SK-N-SH treated with all-trans-retinoic acid at 6 μM for 48 hours (cell line): ENCODE results near the gene RHO.

ENCODE experiments used
- ATAC-seq: fragments of 200-7000 bp; cut with Tn5 transposase; 3 replicates; pipeline ENCODE4 v1.9.1; 2020; ENCODE audit warnings: mild to moderate bottlenecking, moderate library complexity
- ARNTL ChIP-seq: fragments of 450-650 bp; formaldehyde crosslinking; IDR thresholded peaks from 2 replicates; pipeline ENCODE4 v1.5.0; 2020; ENCODE audit warnings: low read depth, mild to moderate bottlenecking, moderate library complexity, borderline replicate concordance
- BACH2 ChIP-seq: fragments of 250-450 bp; sonication (Bioruptor Pico); IDR thresholded peaks from 2 replicates; pipeline ENCODE4 v1.9.0; 2021; ENCODE audit warnings: mild to moderate bottlenecking, borderline replicate concordance
- CSDC2 ChIP-seq: fragments of 250-450 bp; sonication (Bioruptor Pico); IDR thresholded peaks from 2 replicates; pipeline ENCODE4 v1.5.0; 2020; ENCODE audit warnings: mild to moderate bottlenecking, moderate library complexity
- ESRRG ChIP-seq: fragments of 250-450 bp; sonication (Bioruptor Pico); IDR thresholded peaks from 2 replicates; pipeline ENCODE4 v1.6.1; 2021; ENCODE audit warnings: mild to moderate bottlenecking
- GLIS3 ChIP-seq: fragments of 250-450 bp; sonication (Bioruptor Pico); IDR thresholded peaks from 2 replicates; pipeline ENCODE4 v1.5.0; 2020; ENCODE audit warnings: mild to moderate bottlenecking, moderate library complexity
- PPARA ChIP-seq: fragments of 250-450 bp; sonication (Bioruptor Pico); IDR thresholded peaks from 2 replicates; pipeline ENCODE4 v1.5.0; 2020; ENCODE audit warnings: mild to moderate bottlenecking, borderline replicate concordance
- RARB ChIP-seq: fragments of 250-450 bp; sonication (Bioruptor Pico); IDR thresholded peaks from 2 replicates; pipeline ENCODE4 v1.8.0; 2021; ENCODE audit warnings: mild to moderate bottlenecking, moderate library complexity
- SNAI2 ChIP-seq: fragments of 250-450 bp; sonication (Bioruptor Pico); IDR thresholded peaks from 2 replicates; pipeline ENCODE4 v1.5.0; 2020; ENCODE audit warnings: mild to moderate bottlenecking, moderate library complexity
- TCF4 ChIP-seq: fragments of 250-450 bp; sonication (Bioruptor Pico); IDR thresholded peaks from 2 replicates; pipeline ENCODE4 v1.8.0; 2021; ENCODE audit warnings: mild to moderate bottlenecking, moderate library complexity, borderline replicate concordance
- TSHZ2 ChIP-seq: fragments of 250-450 bp; sonication (Bioruptor Pico); IDR thresholded peaks from 2 replicates; pipeline ENCODE4 v1.5.0; 2020; ENCODE audit warnings: mild to moderate bottlenecking, moderate library complexity
- ZC3H10 ChIP-seq: fragments of 250-450 bp; sonication (Bioruptor Pico); IDR thresholded peaks from 2 replicates; pipeline ENCODE4 v1.5.1; 2021; ENCODE audit warnings: mild to moderate bottlenecking, moderate library complexity
- ZFP3 ChIP-seq: fragments of 250-450 bp; sonication (Bioruptor Pico); IDR thresholded peaks from 2 replicates; pipeline ENCODE4 v1.5.0; 2020; ENCODE audit warnings: mild to moderate bottlenecking, moderate library complexity
- ZNF565 ChIP-seq: fragments of 450-650 bp; formaldehyde crosslinking; conservative IDR thresholded peaks from 2 replicates; pipeline ENCODE4 v1.5.0; 2020; ENCODE audit warnings: low read depth, mild to moderate bottlenecking, moderate library complexity
- ZNF70 ChIP-seq: fragments of 450-650 bp; formaldehyde crosslinking; IDR thresholded peaks from 2 replicates; pipeline ENCODE4 v1.5.0; 2020; ENCODE audit warnings: mild to moderate bottlenecking, moderate library complexity
- ZNF8 ChIP-seq: fragments of 450-650 bp; formaldehyde crosslinking; IDR thresholded peaks from 2 replicates; pipeline ENCODE4 v1.5.0; 2020; ENCODE audit warnings: mild to moderate bottlenecking, moderate library complexity
- TF ChIP-seq, protein P1 (sequence below): fragments of 250-450 bp; sonication (Bioruptor Pico); IDR thresholded peaks from 2 replicates; pipeline ENCODE4 v1.5.1; 2021; ENCODE audit warnings: mild to moderate bottlenecking, moderate library complexity
- TF ChIP-seq, protein P2 (sequence below): fragments of 250-450 bp; sonication (Bioruptor Pico); IDR thresholded peaks from 2 replicates; pipeline ENCODE4 v1.5.1; 2020; ENCODE audit warnings: low read depth, mild to moderate bottlenecking, moderate library complexity

Gene RHO

DNA sequence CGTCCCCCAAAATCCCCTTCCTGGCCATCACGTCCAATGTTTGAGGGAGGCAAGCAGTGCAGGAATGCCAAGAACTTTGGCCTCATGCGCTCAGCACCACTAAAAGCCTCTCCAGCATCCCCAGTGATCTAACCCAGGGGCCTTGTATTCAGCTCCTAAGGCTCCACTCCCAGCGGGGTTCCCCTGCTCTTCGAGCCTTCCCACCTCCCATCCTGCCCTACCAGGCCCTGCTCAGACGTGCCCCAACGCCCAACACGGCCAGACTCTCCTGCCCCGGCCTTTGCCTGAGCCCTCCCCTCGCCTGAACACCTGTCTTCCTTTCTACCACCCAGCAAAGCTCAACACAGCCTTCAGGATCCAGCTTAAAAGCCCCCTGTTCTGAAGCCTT, 47.6 kb downstream of the RHO start:
- no peak for ATAC-seq
- TF ChIP-seq ARNTL (no peak), ZNF565 (no peak), TSHZ2 (CRISPR knock-in tag) (no peak), PPARA (CRISPR knock-in tag) (no peak), TCF4 (no peak), BACH2 (CRISPR knock-in tag) (no peak), ZC3H10 (CRISPR knock-in tag) (no peak), ESRRG (CRISPR knock-in tag) (no peak), ZNF8 (CRISPR knock-in tag) (no peak), RARB (CRISPR knock-in tag) (no peak)
- TF ChIP-seq, protein P1, sequence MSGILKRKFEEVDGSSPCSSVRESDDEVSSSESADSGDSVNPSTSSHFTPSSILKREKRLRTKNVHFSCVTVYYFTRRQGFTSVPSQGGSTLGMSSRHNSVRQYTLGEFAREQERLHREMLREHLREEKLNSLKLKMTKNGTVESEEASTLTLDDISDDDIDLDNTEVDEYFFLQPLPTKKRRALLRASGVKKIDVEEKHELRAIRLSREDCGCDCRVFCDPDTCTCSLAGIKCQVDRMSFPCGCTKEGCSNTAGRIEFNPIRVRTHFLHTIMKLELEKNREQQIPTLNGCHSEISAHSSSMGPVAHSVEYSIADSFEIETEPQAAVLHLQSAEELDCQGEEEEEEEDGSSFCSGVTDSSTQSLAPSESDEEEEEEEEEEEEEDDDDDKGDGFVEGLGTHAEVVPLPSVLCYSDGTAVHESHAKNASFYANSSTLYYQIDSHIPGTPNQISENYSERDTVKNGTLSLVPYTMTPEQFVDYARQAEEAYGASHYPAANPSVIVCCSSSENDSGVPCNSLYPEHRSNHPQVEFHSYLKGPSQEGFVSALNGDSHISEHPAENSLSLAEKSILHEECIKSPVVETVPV (CRISPR knock-in tag): no peak

DNA sequence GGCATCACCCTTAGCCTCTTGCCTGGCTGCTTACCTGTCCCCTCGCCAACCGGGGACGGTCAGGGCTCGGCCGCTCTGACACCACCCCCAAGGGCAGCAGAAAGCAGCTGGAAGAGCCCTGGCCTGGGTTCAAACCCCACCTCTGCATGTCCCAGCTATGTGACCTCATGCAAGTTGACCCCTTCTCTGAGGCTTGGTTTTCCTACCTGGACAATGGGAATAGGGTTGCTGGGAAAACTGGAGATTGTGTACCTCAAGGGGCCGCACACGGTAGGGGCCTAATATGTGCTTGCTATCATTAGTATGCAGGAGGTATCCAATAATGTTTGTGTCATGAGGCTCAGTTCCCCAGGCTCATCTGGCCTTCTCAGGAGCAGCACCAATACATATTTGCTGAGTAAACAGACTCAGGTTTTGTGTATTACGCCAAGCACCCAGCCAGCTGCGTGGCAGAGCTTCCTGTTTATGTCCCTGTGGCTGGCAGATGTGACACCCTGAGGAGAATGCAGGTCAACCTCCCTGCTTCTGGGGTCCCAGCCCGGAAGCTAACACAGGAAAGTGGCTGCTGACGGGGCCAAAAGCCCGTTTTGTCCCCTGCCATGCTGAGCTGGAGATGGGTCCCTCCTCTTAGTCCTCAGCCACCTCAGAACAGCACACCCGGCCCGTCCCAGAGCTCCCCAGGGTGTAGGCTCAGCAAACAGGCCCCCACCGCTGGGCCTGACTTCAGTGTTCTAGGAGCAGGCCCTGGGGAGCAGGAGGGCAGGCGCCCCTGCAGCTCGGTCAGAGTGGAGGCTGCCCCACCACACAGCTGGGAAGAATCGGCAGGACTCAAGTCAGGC, 48.3 kb downstream of the RHO start:
- ATAC-seq: no peak
- TF ChIP-seq RARB (CRISPR knock-in tag): no peak
- no peak for TF ChIP-seq CSDC2
- TF ChIP-seq ZFP3 (CRISPR knock-in tag): no peak
- TF ChIP-seq BACH2 (CRISPR knock-in tag): no peak
- TF ChIP-seq ZC3H10 (CRISPR knock-in tag): no peak

GRCh38 chr3:129577366-129577765, 48.9 kb downstream of the RHO start:
- no peak for ATAC-seq
- TF ChIP-seq ZNF70: no peak
- no peak for TF ChIP-seq ZC3H10 (CRISPR knock-in tag)

DNA sequence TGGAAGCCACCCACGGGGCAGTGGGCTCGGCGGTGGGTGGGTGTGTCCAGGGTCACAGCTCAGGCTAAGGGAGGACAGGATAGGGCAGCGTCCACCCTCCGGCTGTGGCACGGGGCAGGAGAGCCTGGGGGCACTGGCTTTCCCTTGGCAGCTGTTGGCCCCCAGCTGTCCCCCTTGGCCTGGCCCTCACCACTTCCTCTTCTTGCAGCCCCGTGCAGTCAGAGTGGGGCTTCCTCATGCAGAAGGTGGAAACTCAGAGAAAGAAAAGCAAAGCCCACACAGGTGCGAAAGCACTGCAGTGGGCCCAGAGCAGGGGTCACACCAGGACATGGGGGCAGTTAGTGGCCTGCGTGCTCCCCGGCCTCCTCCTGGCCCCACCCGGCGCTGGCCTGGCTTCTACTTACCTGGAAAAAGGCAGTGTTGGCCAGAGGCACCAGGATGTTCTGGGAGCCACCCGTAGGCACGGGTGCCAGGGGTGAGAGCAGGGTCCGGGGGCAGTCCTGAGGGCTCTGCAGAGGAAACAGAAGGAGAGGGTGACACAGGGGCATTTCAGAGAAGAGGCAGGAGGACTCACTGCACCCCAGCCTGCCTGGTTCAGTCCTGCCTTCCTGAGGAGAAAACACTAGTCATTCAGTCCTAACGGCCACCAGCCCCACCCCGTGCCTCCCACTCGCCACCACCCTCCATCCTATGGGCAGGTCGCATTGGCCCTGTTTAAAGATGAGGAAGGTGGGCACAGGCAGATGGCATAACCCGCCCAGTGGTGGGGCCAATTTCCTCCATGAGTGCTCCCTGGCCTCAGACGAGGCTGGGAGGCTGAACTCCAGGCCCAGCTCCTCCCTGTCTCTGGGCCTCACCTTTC, 49.7 kb downstream of the RHO start:
- TF ChIP-seq ZFP3 (CRISPR knock-in tag) (no peak), TSHZ2 (CRISPR knock-in tag) (no peak), ZNF8 (CRISPR knock-in tag) (no peak), ZNF565 (no peak), ESRRG (CRISPR knock-in tag) (no peak)
- TF ChIP-seq, protein P2, sequence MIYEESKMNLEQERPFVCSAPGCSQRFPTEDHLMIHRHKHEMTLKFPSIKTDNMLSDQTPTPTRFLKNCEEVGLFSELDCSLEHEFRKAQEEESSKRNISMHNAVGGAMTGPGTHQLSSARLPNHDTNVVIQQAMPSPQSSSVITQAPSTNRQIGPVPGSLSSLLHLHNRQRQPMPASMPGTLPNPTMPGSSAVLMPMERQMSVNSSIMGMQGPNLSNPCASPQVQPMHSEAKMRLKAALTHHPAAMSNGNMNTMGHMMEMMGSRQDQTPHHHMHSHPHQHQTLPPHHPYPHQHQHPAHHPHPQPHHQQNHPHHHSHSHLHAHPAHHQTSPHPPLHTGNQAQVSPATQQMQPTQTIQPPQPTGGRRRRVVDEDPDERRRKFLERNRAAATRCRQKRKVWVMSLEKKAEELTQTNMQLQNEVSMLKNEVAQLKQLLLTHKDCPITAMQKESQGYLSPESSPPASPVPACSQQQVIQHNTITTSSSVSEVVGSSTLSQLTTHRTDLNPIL: no peak
- no peak for ATAC-seq

GRCh38 chr3:129579991-129580390, 51.6 kb downstream of the RHO start:
- no peak for ATAC-seq
- TF ChIP-seq, protein P1 (CRISPR knock-in tag): no peak
- TF ChIP-seq GLIS3 (CRISPR knock-in tag) (no peak), TSHZ2 (CRISPR knock-in tag) (no peak), ZNF565 (no peak), SNAI2 (CRISPR knock-in tag) (no peak)
- TF ChIP-seq, protein P2: no peak
